Esophagus (tissue), 2 donors: Measurements from ENCODE around the gene ZNF217. TPM values are rescaled to one million over a fixed set of nuclear protein-coding genes. Genes with fewer than 3 reads are reported as not detected.
"Not testable (repeated sequence)": the region's sequence is repeated elsewhere in the genome, so short reads cannot be mapped to it uniquely, and the experiment has no call there.

Source experiments
- H3K27ac ChIP-seq, 2 donors: one replicate each; pipeline ENCODE4 v1.5.1; 2013; ENCODE audit warnings: low read depth in 2 of 2, mild to moderate bottlenecking in 2 of 2, inconsistent platforms in 1 of 2, low read length in 1 of 2, moderate library complexity in 1 of 2
- H3K27me3 ChIP-seq, 2 donors: one replicate each; pipeline ENCODE4 v1.6.1; 2013; ENCODE audit warnings: low read length in 2 of 2, control low read depth in 1 of 2, mild to moderate bottlenecking in 1 of 2; ENCODE audit not compliant: insufficient read depth in 2 of 2, control insufficient read depth in 1 of 2
- H3K36me3 ChIP-seq, 2 donors: one replicate each; pipeline ENCODE4 v1.6.1; 2013; ENCODE audit warnings: low read length in 1 of 2; ENCODE audit not compliant: control insufficient read depth in 2 of 2, insufficient read depth in 2 of 2
- H3K4me1 ChIP-seq, 2 donors: one replicate each; pipeline ENCODE4 v1.6.1; 2013; ENCODE audit warnings: low read length in 1 of 2; ENCODE audit not compliant: control insufficient read depth in 2 of 2, insufficient read depth in 2 of 2
- H3K4me3 ChIP-seq, 2 donors: one replicate each; pipeline ENCODE4 v1.5.1; 2013; ENCODE audit warnings: low read length in 2 of 2, mild to moderate bottlenecking in 2 of 2, low read depth in 1 of 2, moderate library complexity in 1 of 2
- H3K9me3 ChIP-seq, 2 donors: one replicate each; pipeline ENCODE4 v1.6.1; 2013; ENCODE audit warnings: mild to moderate bottlenecking in 2 of 2, low read depth in 1 of 2, low read length in 1 of 2, moderate library complexity in 1 of 2; ENCODE audit not compliant: control insufficient read depth in 2 of 2, insufficient read depth in 1 of 2
- WGBS, 2 donors: extraction: QIAGEN DNeasy Blood & Tissue Kit; methylation state at CpG; one replicate each; pipeline ENCODE4 v1.1.7; 2013; 5-methylcytosine and 5-hydroxymethylcytosine counted together
- polyA plus RNA-seq, 2 donors: library from polyadenylated mRNA; stranded (reverse); fragments of 200-250 nt; gene quantifications; one replicate each; pipeline ENCODE4 v1.2.3, GENCODE V29; 2013
- donor health status: healthy with polysubstance abuse.
- donor health status: Bipolar disorder and iron deficiency.

ZNF217 gene
- polyA plus RNA-seq, 2 donors = 8.2 to 9.0 TPM

DNA sequence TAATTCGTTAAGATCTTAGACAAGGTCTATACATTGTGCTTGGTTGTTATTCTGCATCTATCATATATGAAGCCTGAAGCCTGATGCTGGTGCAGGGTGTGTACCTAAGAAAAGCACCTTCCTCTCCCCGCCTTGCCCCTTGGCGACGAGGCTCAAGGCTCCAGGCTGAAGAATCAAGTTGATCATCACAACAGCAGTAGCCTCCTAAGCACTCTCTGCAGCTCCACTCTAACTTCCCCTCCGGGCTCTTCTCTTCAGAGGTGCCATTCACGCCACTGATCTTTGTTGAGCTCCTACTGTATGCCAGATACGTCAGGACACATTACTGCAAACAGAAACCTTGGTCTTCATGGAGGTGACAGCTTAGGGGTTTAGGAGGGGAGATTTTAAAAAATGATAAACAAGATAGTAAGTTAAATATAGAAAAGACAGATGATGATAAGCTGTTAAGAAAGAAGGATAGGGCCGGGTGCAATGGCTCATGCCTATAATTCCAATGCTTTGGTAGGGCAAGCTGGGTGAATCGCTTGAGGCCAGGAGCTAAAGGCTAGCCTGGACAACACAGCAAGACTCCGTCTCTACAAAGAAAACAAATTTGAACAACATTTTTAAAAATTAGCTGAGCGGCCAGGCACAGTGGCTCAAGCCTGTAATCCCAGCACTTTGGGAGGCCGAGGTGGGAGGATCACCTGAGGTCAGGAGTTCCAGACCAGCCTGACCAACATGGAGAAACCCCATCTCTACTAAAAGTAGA lies 38.4 kb upstream of the ZNF217 start:
- Histone ChIP-seq H3K36me3 (no peaks in the 10 kb centered on the region), H3K9me3 (no peaks in the 10 kb centered on the region), H3K27ac (no peak overlapping the region), H3K27me3 (no peaks in the 10 kb centered on the region), H3K4me1 (no peaks in the 10 kb centered on the region), H3K4me3 (no peak overlapping the region)
- 93 to 96% methylated on average over 12 of the region's 12 CpGs for WGBS, 2 donors

DNA sequence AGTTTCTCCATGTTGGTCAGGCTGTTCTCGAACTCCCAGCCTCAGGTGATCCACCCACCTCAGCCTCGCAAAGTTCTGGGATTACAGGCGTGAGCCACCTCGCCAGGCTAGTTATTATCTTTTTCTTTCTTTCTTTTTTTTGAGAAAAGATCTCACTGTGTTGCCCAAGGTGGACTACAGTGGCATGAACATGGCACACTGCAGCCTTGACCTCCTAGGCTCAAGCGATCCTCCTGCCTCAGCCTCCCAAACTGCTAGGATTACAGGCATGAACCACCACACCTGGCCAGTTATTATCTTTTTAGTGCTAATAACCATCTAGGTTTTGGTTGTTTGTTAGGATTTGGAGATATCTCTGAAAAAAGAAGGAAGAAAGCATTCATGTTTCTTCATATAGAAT lies 35.8 kb upstream of the ZNF217 start:
- Histone ChIP-seq H3K4me1 (no peaks in the 10 kb centered on the region), H3K4me3 (no peak overlapping the region), H3K9me3 (no peaks in the 10 kb centered on the region), H3K27ac (no peak overlapping the region), H3K27me3 (no peaks in the 10 kb centered on the region), H3K36me3 (no peaks in the 10 kb centered on the region)
- 76 to 77% methylated on average over 5 of the region's 5 CpGs for WGBS, 2 donors

DNA sequence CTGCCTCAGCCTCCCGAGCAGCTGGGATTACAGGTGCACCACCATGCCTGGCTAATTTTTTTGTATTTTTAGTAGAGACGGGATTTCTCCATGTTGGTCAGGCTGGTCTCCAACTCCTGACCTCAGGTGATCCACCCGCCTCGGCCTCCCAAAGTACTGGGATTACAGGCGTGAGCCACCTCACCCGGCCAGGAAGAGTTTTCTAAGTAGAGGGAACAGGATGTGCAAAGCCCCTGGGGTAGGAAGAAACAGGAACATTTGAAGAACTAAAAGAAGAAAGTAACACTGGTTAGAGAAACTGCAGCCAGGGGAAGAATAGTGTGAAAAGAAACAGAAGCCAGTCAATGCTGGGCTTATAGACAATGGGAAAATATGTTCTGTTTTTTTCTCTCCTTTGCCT lies 35.1 kb upstream of the ZNF217 start:
- 92 to 96% methylated on average over 6 of the region's 6 CpGs for WGBS, 2 donors
- not testable (repeated sequence) for H3K9me3 ChIP-seq, H3K4me1 ChIP-seq

DNA sequence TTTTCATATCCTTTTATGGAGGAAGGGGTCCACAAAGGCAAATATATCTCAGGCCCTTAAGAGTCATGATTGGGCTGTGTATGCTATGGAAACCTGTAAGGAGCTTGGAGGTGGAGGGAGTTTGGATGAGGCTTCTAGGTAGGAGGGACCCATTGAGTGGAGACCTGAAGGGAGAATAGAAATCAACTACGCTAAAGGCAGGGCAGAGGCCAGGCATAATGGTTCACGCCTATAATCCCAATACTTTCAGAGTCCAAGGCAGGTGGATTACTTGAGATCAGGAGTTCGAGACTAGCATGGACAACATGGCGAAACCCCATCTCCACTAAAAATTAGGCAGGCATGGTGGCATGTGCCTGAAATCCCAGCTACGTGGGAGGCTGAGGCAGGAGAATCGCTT lies 34.4 kb upstream of the ZNF217 start:
- H3K4me1 ChIP-seq = no peaks in the 10 kb centered on the region
- no peaks in the 10 kb centered on the region for H3K36me3 ChIP-seq
- WGBS, 2 donors = 93 to 97% methylated on average over 6 of the region's 6 CpGs
- H3K27me3 ChIP-seq = no peaks in the 10 kb centered on the region
- no peak overlapping the region for H3K4me3 ChIP-seq
- no peaks in the 10 kb centered on the region for H3K9me3 ChIP-seq
- no peak overlapping the region for H3K27ac ChIP-seq

More for the DNA sequence above, 35.1 kb upstream of the ZNF217 start:
- not testable (repeated sequence) for H3K27me3 ChIP-seq, H3K36me3 ChIP-seq, H3K4me3 ChIP-seq, H3K27ac ChIP-seq

DNA sequence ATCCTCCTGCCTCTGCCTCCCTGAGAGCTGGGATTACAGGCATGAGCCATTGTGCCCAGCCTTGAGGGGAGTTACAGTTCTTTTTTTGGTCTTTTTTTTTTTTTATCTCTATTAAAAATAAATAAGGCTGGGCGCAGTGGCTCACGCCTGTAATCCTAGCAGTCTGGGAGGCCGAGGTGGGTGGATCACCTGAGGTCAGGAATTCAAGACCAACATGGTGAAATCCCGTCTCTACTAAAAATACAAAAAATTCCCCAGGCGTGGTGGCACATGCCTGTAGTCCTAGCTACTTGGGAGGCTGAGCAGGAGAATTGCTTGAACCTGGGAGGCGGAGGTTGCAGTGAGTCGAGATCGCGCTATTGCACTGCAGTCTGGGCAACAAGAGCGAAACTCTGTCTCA lies 33.4 kb upstream of the ZNF217 start:
- not testable (repeated sequence) for H3K4me3 ChIP-seq, H3K4me1 ChIP-seq, H3K9me3 ChIP-seq, H3K27me3 ChIP-seq, H3K27ac ChIP-seq, H3K36me3 ChIP-seq
- 91 to 92% methylated on average over 10 of the region's 10 CpGs for WGBS, 2 donors

DNA sequence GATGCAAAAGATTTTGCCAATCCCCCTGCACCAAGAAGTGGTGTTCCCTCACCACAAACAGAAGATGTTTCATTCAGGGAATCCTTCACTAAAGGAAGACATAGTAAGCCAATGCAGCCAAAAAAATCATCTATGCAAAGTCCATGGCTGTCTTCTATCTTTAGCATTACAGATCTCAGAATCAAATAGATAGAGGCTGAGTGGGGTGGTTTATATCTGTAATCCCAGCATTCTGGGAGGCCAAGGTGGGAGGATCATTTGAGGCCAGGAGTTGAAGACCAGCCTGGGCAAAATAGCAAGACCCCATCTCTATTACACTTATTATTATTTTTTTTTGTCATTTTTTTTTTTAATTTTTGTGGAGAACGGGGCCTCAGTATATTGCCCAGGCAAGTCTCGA lies 32.9 kb upstream of the ZNF217 start:
- Histone ChIP-seq H3K27ac (no peak overlapping the region), H3K27me3 (no peaks in the 10 kb centered on the region), H3K4me1 (no peaks in the 10 kb centered on the region), H3K36me3 (no peaks in the 10 kb centered on the region), H3K9me3 (no peaks in the 10 kb centered on the region), H3K4me3 (no peak overlapping the region)
- 93 to 96% methylated on average over 2 of the region's 2 CpGs for WGBS, 2 donors

DNA sequence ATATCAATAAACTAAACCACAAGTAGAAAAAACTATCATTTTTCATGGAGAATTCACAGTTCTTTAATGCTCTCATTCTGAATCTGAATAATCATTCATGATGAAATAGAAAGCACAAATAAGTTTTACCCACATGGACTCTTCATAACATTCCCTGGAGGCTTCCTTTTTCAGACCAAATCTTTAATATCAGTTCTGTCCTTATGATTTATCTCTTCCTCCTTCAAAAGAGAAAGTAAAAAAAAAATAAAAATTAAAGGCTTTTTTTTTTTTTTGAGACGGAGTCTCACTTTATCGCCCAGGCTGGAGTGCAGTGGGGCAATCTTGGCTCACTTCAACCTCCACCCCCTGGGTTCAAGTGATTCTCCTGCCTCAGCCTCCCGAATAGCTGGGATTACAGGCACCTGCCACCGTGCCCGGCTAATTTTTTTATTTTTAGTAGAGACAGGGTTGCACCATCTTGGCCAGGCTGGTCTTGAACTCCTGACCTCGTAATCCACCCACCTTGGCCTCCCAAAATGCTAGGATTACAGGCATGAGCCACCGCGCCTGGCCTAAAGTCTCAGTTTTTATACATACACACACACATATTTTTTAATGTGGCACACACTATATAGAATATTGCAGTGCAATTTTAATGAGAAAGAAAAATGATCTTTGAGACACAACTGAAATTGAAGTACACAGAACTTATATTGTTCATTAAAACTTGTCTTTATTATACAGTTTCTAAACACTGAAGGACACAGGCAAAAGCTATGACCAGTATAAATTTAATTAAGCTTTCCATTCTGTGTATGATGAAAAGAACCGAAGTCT lies 31.9 kb upstream of the ZNF217 start:
- WGBS, 2 donors = 79 to 87% methylated on average over 9 of the region's 9 CpGs
- no peaks in the 10 kb centered on the region for H3K9me3 ChIP-seq
- H3K27me3 ChIP-seq = no peaks in the 10 kb centered on the region

DNA sequence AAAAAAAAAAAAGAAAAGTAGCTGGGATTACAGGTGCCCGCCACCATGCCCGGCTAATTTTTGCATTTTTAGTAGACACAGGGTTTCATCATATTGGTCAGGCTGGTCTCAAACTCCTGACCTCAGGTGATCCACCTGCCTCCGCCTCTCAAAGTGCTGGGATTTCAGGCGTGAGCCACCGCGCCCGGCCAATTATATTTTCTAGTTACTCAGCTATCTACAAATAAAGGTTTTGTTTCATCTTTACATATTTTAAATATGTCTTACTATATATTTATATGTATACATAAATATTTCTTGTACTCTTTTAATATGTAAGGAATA lies 31.2 kb upstream of the ZNF217 start:
- H3K36me3 ChIP-seq, H3K4me3 ChIP-seq, H3K4me1 ChIP-seq, H3K27ac ChIP-seq, H3K27me3 ChIP-seq, H3K9me3 ChIP-seq: not testable (repeated sequence)
- WGBS, 2 donors = 81 to 84% methylated on average over 7 of the region's 7 CpGs

More for the DNA sequence above, 31.9 kb upstream of the ZNF217 start:
- no peaks in the 10 kb centered on the region for H3K36me3 ChIP-seq
- no peak overlapping the region for H3K27ac ChIP-seq
- no peak overlapping the region for H3K4me3 ChIP-seq
- no peaks in the 10 kb centered on the region for H3K4me1 ChIP-seq

DNA sequence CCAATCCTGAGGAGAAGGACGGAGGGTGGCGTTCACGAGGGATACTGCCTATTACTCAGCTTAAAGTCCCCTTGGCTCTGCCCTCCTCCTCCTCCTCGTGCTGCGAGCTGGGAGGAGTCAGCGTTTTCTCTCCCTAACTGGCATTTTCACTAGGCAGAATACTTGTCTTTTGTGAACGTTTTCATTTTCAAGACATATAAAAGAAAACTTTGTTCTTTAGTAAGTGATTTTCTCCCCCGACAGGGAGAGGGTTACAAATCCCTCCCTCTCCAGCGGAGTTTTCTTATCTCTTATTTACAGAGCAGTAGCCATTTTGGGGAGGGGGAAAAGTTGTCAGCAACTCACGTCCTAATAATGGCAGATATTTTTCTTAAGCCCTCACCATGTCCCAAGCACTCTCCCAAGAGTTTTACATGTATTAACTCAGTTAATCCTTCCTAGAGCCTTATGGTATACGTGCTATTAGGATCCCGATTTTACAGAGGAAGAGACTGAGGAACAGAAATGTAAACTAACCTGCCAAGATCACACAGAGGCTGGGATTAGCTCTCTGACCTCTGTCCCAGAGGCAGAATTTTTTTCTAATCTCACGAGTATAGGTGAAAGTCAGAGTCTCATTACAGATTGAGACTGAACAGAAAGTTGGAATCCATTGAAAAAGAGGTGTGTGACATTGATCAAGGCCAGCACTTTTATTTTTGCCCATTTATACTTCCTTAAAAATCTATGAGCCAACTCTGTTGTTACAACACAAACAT lies 30.0 kb upstream of the ZNF217 start:
- WGBS, 2 donors = 2 to 3% methylated on average over 13 of the region's 13 CpGs
- H3K4me1 ChIP-seq = no peaks in the 10 kb centered on the region

More for the DNA sequence above, 30.0 kb upstream of the ZNF217 start:
- Histone ChIP-seq H3K27ac (peak overlapping the region; percentile 78 to 79), H3K36me3 (no peaks in the 10 kb centered on the region), H3K4me3 (peak overlapping the region in 1 of 2 donors; percentile 37), H3K27me3 (no peaks in the 10 kb centered on the region), H3K9me3 (no peaks in the 10 kb centered on the region)
